ENCODE data around the gene PTPRD.

Gene PTPRD

DNA sequence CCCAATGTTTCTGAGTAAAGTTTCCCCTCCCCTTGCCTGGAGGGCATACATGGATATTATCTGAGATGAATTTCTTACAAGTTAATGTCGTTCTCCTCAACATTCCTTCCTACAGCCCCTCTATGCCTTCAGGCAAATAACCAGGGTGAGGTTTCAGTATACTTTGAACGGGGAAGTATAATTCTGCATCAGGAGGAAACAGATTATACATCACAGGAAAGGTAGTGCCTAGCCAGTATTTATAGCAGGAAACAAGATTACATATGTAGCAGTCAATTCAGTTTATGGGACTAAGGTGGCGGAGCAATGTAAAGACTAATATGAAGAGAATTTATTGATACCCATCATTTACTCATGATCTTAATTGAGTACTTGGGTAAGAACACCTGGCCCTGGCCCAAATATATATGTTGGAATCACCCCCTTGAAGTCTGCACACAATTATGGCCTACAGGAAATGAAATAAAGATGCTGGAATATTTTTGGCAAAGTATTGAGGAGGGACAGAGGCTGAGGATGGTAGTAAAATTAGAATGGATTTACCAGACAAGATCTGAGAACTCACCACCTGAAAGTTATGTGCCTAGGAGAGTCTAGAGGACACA, 661.1 kb downstream of the PTPRD start:
- no peak overlapping the region for H3K4me3 ChIP-seq (ENCODE audit: low read depth, low read length)
- in situ Hi-C loops (cut with HindIII; ENCODE audit: low sequenced_read_pairs) = no loop called here

GRCh38 chr9:9950813-9951212, 662.0 kb downstream of the PTPRD start:
- no peak for DNase-seq (ENCODE audit: low read depth)
- TF ChIP-seq, protein P1, sequence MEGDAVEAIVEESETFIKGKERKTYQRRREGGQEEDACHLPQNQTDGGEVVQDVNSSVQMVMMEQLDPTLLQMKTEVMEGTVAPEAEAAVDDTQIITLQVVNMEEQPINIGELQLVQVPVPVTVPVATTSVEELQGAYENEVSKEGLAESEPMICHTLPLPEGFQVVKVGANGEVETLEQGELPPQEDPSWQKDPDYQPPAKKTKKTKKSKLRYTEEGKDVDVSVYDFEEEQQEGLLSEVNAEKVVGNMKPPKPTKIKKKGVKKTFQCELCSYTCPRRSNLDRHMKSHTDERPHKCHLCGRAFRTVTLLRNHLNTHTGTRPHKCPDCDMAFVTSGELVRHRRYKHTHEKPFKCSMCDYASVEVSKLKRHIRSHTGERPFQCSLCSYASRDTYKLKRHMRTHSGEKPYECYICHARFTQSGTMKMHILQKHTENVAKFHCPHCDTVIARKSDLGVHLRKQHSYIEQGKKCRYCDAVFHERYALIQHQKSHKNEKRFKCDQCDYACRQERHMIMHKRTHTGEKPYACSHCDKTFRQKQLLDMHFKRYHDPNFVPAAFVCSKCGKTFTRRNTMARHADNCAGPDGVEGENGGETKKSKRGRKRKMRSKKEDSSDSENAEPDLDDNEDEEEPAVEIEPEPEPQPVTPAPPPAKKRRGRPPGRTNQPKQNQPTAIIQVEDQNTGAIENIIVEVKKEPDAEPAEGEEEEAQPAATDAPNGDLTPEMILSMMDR (IDR thresholded peaks at IDR 0.05; ENCODE audit: low read depth, low read length, missing control alignments) = no peak
- no peak overlapping the region for H3K4me3 ChIP-seq (ENCODE audit: low read depth, low read length)
- in situ Hi-C loops (cut with HindIII; ENCODE audit: low sequenced_read_pairs) = no loop called here

More for the DNA sequence above, 661.1 kb downstream of the PTPRD start:
- TF ChIP-seq, protein P1 (IDR thresholded peaks at IDR 0.05; ENCODE audit: low read depth, low read length, missing control alignments) = no peak
- no peak for DNase-seq (ENCODE audit: low read depth)

DNA sequence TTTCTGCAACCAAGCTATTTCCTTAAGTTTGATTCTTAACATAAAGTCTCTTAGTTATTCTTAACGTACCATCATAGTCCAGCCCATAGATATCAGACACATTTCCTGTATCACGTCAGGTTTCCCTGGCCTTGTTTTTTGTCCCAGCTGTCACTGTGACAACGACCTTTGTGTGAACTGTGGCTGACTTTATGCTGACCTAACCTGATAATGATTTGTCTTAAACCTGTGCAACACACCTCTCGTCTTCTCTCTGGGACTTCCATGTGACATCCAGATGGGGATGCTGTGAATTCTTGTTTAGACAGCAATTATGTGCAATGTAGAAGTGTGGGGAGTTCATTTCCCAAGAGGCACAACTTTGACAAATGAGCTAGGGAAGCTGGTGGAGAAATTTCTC, 662.8 kb downstream of the PTPRD start:
- in situ Hi-C loops (cut with HindIII; ENCODE audit: low sequenced_read_pairs) = no loop called here
- no peak overlapping the region for H3K4me3 ChIP-seq (ENCODE audit: low read depth, low read length)
- TF ChIP-seq, protein P1 (IDR thresholded peaks at IDR 0.05; ENCODE audit: low read depth, low read length, missing control alignments) = no peak
- DNase-seq (ENCODE audit: low read depth) = no peak

- in situ Hi-C loops (cut with HindIII; ENCODE audit: low sequenced_read_pairs) = no loop called here
- TF ChIP-seq, protein P1 (IDR thresholded peaks at IDR 0.05; ENCODE audit: low read depth, low read length, missing control alignments) = no peak
- no peak overlapping the region for H3K4me3 ChIP-seq (ENCODE audit: low read depth, low read length)
- no peak for DNase-seq (ENCODE audit: low read depth)
These were observed 663.4 kb downstream of the PTPRD start for GRCh38 chr9:9949368-9949767.

DNA sequence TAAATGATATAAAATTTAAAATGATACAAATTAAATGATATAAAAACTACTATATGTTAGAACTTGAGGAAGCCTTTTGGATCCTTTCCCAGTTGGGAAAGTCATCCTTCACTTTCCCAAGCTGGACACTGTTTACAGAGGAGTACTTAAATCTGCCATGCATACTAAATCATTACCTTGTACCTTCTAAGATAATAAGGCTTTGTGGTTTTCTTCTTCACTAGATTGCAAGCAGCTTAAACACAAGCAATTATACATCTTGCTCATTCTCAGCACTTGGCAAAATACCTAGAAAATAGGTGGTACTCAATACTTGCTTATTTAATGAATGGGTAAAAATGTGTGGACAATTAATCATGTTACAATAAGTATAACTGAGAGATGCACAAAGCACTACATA, 666.8 kb downstream of the PTPRD start:
- H3K4me3 ChIP-seq (ENCODE audit: low read depth, low read length) = no peak overlapping the region
- DNase-seq (ENCODE audit: low read depth) = no peak
- TF ChIP-seq, protein P1 (IDR thresholded peaks at IDR 0.05; ENCODE audit: low read depth, low read length, missing control alignments) = no peak
- in situ Hi-C loops (cut with HindIII; ENCODE audit: low sequenced_read_pairs) = no loop called here

DNA sequence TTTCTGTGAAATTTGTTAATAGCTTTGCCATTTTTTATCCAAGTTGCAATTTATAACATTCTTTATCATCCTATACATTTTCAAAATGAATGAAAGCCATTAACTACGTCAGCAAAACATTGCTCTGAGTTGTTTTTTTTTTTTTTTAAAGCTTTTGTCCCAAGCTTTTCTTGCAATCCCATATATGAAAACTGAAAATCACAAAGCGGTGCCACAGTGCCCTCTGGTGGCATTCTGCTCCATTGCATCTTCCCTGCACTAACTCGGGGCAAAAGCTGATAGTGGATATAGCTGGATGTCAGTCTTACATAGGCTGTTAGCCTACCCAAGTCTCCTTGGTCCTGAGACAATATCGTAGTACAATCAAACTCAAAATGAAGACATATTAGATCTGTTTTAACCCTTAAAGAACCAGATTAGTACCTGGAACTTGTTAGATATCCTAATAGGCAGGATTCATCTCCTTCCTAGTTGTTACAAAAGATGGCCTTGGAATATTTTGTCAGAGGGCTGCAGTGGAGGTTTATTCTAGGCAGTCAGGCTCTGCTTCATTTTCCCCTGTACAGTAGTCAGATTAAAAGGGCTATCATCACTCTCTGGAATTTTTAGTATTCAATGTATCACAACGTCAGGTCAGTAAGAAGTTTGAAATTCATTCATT, 669.9 kb downstream of the PTPRD start:
- in situ Hi-C loops (cut with HindIII; ENCODE audit: low sequenced_read_pairs) = no loop called here
- peak; percentile 49 for DNase-seq (ENCODE audit: low read depth)
- H3K4me3 ChIP-seq (ENCODE audit: low read depth, low read length) = no peak overlapping the region
- TF ChIP-seq, protein P1 (IDR thresholded peaks at IDR 0.05; ENCODE audit: low read depth, low read length, missing control alignments) = peak; percentile 98
